Measurements from ENCODE around the gene PRXL2A.

DNA sequence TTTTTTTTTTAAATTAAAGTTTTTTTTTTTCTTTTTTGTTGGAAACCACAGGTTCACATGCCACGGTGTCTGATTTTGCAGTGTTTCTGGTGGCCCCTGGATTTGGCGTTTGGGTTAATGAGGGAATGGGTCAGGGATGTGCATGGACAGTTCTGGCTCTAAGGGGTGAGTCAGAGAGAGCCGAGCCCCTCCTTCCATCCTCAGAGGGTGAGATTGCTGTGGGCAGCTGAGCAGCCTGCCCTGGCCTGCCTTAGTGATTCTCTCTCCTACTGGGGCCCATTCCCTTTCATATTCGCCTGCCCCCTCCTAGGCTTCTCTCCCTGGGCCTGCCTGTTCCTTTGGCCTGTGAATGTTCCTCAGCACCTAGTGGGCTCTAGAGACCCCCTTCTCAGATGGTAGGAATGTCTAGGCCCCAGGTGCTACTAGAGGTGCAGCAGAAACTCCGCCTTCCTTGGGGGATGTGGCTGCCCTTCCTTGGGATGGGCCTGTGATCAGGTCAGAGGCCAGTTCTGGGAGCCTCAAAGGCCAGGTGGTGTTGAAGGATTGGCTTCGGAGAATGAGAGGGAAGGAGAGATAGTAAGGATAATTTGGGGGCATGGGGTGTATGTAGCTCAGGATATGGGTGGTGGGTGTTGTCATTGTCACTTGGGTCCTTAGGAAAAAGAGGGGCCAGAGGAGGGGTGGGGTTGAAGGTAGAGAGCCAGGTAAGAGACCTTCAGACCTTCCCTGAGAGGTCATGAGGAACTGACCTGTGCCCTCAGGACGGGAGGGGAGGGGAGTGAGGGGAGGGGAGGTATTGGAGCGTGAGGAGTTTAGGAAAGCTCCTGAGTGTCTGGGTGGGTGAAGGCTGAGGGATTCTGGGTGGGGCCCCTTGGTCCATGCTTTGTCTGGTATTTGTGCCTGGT, 65.6 kb downstream of the PRXL2A start:
- TF ChIP-seq POLR2AphosphoS5 (IDR thresholded peaks at IDR 0.05; ENCODE audit: low read depth), result no peak
- TF ChIP-seq, protein P1, sequence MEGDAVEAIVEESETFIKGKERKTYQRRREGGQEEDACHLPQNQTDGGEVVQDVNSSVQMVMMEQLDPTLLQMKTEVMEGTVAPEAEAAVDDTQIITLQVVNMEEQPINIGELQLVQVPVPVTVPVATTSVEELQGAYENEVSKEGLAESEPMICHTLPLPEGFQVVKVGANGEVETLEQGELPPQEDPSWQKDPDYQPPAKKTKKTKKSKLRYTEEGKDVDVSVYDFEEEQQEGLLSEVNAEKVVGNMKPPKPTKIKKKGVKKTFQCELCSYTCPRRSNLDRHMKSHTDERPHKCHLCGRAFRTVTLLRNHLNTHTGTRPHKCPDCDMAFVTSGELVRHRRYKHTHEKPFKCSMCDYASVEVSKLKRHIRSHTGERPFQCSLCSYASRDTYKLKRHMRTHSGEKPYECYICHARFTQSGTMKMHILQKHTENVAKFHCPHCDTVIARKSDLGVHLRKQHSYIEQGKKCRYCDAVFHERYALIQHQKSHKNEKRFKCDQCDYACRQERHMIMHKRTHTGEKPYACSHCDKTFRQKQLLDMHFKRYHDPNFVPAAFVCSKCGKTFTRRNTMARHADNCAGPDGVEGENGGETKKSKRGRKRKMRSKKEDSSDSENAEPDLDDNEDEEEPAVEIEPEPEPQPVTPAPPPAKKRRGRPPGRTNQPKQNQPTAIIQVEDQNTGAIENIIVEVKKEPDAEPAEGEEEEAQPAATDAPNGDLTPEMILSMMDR (conservative IDR thresholded peaks at IDR 0.05; ENCODE audit: low read depth in 2 of 2), result no peak
- TF ChIP-seq EZH2 (IDR thresholded peaks at IDR 0.05; ENCODE audit: low read depth, unreplicated experiment), result no peak
- TF ChIP-seq, protein P2, sequence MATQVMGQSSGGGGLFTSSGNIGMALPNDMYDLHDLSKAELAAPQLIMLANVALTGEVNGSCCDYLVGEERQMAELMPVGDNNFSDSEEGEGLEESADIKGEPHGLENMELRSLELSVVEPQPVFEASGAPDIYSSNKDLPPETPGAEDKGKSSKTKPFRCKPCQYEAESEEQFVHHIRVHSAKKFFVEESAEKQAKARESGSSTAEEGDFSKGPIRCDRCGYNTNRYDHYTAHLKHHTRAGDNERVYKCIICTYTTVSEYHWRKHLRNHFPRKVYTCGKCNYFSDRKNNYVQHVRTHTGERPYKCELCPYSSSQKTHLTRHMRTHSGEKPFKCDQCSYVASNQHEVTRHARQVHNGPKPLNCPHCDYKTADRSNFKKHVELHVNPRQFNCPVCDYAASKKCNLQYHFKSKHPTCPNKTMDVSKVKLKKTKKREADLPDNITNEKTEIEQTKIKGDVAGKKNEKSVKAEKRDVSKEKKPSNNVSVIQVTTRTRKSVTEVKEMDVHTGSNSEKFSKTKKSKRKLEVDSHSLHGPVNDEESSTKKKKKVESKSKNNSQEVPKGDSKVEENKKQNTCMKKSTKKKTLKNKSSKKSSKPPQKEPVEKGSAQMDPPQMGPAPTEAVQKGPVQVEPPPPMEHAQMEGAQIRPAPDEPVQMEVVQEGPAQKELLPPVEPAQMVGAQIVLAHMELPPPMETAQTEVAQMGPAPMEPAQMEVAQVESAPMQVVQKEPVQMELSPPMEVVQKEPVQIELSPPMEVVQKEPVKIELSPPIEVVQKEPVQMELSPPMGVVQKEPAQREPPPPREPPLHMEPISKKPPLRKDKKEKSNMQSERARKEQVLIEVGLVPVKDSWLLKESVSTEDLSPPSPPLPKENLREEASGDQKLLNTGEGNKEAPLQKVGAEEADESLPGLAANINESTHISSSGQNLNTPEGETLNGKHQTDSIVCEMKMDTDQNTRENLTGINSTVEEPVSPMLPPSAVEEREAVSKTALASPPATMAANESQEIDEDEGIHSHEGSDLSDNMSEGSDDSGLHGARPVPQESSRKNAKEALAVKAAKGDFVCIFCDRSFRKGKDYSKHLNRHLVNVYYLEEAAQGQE (IDR thresholded peaks at IDR 0.05; ENCODE audit: unreplicated experiment), result no peak

All from GM23338 (cell line).